ENCODE results near the gene SEC22A.

GRCh38 chr3:123320221-123320620, 118.5 kb downstream of the SEC22A start:
- TF ChIP-seq TAF1 (IDR thresholded peaks at IDR 0.05; ENCODE audit: borderline replicate concordance, low read depth, low read length) (no peak), POLR2A (IDR thresholded peaks at IDR 0.05; ENCODE audit: low read depth, low read length) (no peak)

Measured in GM12892 (cell line).